IMR-90 (cell line): ENCODE measurements around the gene BEST1. TPM values are rescaled to one million over a fixed set of nuclear protein-coding genes. Genes with fewer than 3 reads are reported as not detected.

ENCODE experiments used
- CEBPB ChIP-seq: IDR thresholded peaks from 2 replicates; pipeline ENCODE4 v1.6.1; 2012; ENCODE audit warnings: low read depth, low read length, improper control_type of control experiment
- MAFK ChIP-seq: IDR thresholded peaks from 2 replicates; pipeline ENCODE4 v1.6.1; 2012; ENCODE audit warnings: low read depth, low read length, improper control_type of control experiment
- USF2 ChIP-seq: fragments of 150-350 bp; IDR thresholded peaks from 2 replicates; pipeline ENCODE4 v1.6.1; 2017; ENCODE audit warnings: mild to moderate bottlenecking, antibody characterized with exemption, low read length, low read depth
- polyA plus RNA-seq, 3 experiments: library from polyadenylated mRNA; depleted of rRNA; stranded (reverse); fragments of >200 nt; gene quantifications; 2 replicates each; pipeline ENCODE4 v1.2.3, GENCODE V29; 2012; ENCODE audit warnings: low replicate concordance in 1 of 3
- total RNA-seq: library from RNA; depleted of rRNA; stranded (reverse); fragments of >200 nt; gene quantifications from 2 replicates; pipeline ENCODE4 v1.2.3, GENCODE V29; 2012

Gene BEST1
- total and polyA plus RNA-seq, 2 of the 4 experiments (the other 2 are of a cell fraction): 0.90 to 1.4 TPM

GRCh38 chr11:61963282-61964057, 13.3 kb downstream of the BEST1 start (continued):
- peak; percentile 64 for TF ChIP-seq USF2
- no peak for TF ChIP-seq MAFK
- peak; percentile 52; the same call in 1 of the 2 replicates for TF ChIP-seq CEBPB
